Stomach smooth muscle (tissue), 2 donors: Measurements from ENCODE around the gene CADPS.

Experiments
- H3K27ac ChIP-seq: one replicate; pipeline ENCODE4 v1.7.0; 2013; ENCODE audit warnings: mild to moderate bottlenecking, low read length, inconsistent platforms
- H3K27me3 ChIP-seq, 2 donors: one replicate each; pipeline ENCODE4 v1.7.0; 2013; ENCODE audit warnings: low read length in 2 of 2; ENCODE audit not compliant: insufficient read depth in 2 of 2, control insufficient read depth in 1 of 2
- H3K36me3 ChIP-seq, 2 donors: one replicate each; pipeline ENCODE4 v1.7.0; 2013; ENCODE audit warnings: low read length in 2 of 2; ENCODE audit not compliant: control insufficient read depth in 2 of 2, insufficient read depth in 2 of 2
- H3K4me1 ChIP-seq: one replicate; pipeline ENCODE4 v1.7.0; 2013; ENCODE audit warnings: low read length; ENCODE audit not compliant: control insufficient read depth, insufficient read depth
- H3K4me3 ChIP-seq, 2 donors: one replicate each; pipeline ENCODE4 v1.7.0; 2013; ENCODE audit warnings: low read length in 2 of 2
- H3K9ac ChIP-seq, 2 donors: one replicate each; pipeline ENCODE4 v1.7.0; 2013; ENCODE audit warnings: low read length in 2 of 2, mild to moderate bottlenecking in 1 of 2
- H3K9me3 ChIP-seq, 2 donors: one replicate each; pipeline ENCODE4 v1.7.0; 2013; ENCODE audit warnings: low read length in 2 of 2; ENCODE audit not compliant: control insufficient read depth in 2 of 2
- donor health status: healthy.
- donor health status: Pancreatic carcinoma.

CADPS gene

GRCh38 chr3:62835554-62836236 lies 39.5 kb downstream of the CADPS start:
- Histone ChIP-seq H3K4me3 (no peak overlapping the region), H3K9ac (no peak overlapping the region), H3K4me1 (no peaks in the 10 kb centered on the region), H3K36me3 (no peaks in the 10 kb centered on the region), H3K9me3 (no peaks in the 10 kb centered on the region), H3K27me3 (no peaks in the 10 kb centered on the region), H3K27ac (no peak overlapping the region)

DNA sequence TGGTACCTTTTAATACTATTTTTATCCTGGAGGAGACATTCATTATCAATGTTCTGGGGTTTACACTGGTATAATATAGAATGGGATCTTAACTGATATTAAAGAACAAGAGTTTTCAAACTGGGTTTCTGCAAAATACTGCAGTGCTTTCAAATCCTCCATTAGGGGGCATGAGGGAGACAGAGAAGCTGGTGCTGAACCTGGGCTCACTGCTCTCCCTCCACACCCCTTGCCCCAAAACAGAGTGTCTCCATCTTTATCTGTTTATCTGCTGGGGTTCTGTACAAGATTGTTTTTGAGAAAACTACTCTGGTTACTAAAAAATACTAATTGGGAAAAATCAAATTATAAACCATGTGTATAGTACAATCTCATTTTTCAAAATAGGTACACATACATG lies 41.7 kb downstream of the CADPS start:
- Histone ChIP-seq H3K4me1 (no peaks in the 10 kb centered on the region), H3K27ac (no peak overlapping the region), H3K4me3 (no peak overlapping the region), H3K36me3 (no peaks in the 10 kb centered on the region), H3K9ac (no peak overlapping the region), H3K27me3 (no peaks in the 10 kb centered on the region), H3K9me3 (no peaks in the 10 kb centered on the region)

GRCh38 chr3:62832553-62832952 lies 42.7 kb downstream of the CADPS start:
- Histone ChIP-seq H3K4me3 (no peak overlapping the region), H3K9ac (no peak overlapping the region), H3K27ac (no peak overlapping the region), H3K27me3 (no peaks in the 10 kb centered on the region), H3K9me3 (no peaks in the 10 kb centered on the region), H3K4me1 (no peaks in the 10 kb centered on the region), H3K36me3 (no peaks in the 10 kb centered on the region)

GRCh38 chr3:62830727-62831322 lies 44.4 kb downstream of the CADPS start:
- H3K4me1 ChIP-seq: no peaks in the 10 kb centered on the region
- H3K27ac ChIP-seq: no peak overlapping the region
- H3K9ac ChIP-seq: no peak overlapping the region
- no peaks in the 10 kb centered on the region for H3K36me3 ChIP-seq
- no peaks in the 10 kb centered on the region for H3K27me3 ChIP-seq
- no peaks in the 10 kb centered on the region for H3K9me3 ChIP-seq
- H3K4me3 ChIP-seq: no peak overlapping the region

DNA sequence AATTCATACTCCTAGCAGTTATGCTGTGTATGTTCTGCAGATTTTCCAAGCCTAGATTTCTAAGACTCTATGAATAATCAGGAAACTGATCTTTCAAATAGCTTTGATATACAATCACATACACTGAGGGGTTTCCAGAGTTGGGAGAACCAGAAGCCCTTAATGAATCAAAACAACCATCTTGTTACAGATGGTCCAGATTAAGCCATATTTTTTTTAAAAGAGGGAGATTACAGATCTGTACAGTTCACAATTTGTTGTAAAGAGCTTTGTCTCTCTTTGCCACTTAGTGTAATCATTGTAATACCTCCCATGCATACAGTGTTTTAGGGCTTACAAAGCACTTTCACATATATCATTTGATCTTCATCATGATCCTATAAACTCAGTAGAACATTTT lies 47.7 kb downstream of the CADPS start:
- Histone ChIP-seq H3K4me3 (no peak overlapping the region), H3K4me1 (no peaks in the 10 kb centered on the region), H3K27ac (no peak overlapping the region), H3K27me3 (no peaks in the 10 kb centered on the region), H3K9ac (no peak overlapping the region), H3K9me3 (no peaks in the 10 kb centered on the region), H3K36me3 (no peaks in the 10 kb centered on the region)

DNA sequence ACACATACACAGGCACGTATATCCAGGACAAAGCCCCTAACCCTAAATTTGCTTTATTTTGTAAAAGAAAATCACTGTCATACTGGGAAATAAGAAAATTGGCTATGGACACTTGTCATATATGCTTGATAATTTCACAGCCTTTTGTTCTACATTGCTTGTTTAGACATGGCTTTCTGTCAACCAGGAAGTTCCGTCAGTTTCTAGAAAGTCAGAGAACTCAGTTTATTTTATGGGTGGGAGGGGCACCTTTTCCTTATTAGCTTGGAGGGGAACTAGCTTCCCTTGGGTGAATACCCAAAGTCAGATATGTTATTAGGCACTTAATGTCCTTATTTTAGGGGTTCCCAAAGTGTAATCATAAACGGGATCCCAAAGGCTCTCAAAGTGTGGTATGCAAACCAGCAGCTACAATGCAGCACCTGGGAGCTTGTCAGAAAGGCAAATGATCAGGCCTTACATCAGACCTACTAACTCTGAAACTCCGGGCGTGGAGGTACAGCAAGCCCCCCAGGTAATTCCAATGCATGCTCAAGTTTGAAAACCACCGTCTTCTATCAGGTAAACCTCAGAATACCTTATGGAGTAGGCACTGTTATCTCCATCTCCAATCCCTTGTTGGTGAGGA lies 50.1 kb downstream of the CADPS start:
- no peak overlapping the region for H3K27ac ChIP-seq
- no peaks in the 10 kb centered on the region for H3K9me3 ChIP-seq
- H3K36me3 ChIP-seq: no peaks in the 10 kb centered on the region
- no peak overlapping the region for H3K9ac ChIP-seq
- no peak overlapping the region for H3K4me3 ChIP-seq
- no peaks in the 10 kb centered on the region for H3K27me3 ChIP-seq
- H3K4me1 ChIP-seq: no peaks in the 10 kb centered on the region

DNA sequence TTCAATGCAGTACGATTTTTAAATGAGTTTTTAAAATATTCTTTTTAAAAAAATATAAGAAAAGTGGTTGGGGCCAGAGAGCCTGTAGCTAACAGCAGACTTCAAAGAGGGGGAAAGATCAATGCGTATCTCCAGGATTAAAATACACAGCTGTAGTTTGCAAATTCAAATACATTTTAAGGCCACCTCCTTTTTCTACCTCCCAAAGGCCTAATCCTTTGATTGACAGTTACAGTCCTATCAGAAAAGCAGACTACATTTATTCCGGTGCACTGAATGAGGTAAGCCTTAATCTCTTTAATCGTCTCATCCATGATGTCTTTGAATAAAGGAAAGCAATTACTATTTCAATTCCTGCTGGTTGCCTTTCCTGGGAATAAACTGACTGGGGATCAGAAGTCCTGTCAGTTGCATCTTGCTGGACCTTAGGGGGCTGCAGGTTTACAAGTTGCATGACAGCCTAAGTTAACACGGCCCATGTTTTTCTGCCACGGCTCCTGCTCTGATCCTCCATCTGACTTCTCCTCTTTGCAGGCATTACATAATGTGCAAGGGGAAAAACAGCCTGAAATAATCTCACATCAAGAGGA lies 51.7 kb downstream of the CADPS start:
- no peaks in the 10 kb centered on the region for H3K36me3 ChIP-seq
- H3K9me3 ChIP-seq: no peaks in the 10 kb centered on the region
- no peak overlapping the region for H3K27ac ChIP-seq
- H3K4me1 ChIP-seq: no peaks in the 10 kb centered on the region
- no peak overlapping the region for H3K4me3 ChIP-seq
- no peak overlapping the region for H3K9ac ChIP-seq
- no peaks in the 10 kb centered on the region for H3K27me3 ChIP-seq

DNA sequence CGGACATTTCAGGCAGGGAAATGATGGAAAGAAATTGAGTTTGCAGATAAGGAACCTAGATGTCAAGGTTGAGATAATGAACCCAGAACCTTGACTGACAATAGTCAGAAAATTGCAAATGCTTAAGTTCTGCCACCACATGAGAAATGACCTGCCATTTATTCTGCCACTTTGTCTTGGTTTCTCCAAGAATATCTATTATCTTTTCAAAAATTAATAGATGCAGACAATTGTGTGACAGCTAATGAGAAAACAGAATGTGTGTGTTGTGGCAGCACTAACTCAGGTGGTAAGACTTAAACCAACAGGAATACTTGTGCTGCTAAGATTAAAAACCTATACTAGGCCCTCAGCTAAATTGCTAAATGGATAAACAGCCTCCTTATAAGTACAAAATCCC lies 52.3 kb downstream of the CADPS start:
- Histone ChIP-seq H3K9me3 (no peaks in the 10 kb centered on the region), H3K27ac (no peak overlapping the region), H3K4me3 (no peak overlapping the region), H3K4me1 (no peaks in the 10 kb centered on the region), H3K36me3 (no peaks in the 10 kb centered on the region), H3K27me3 (no peaks in the 10 kb centered on the region), H3K9ac (no peak overlapping the region)

GRCh38 chr3:62818347-62818746 lies 56.9 kb downstream of the CADPS start:
- H3K4me1 ChIP-seq: no peaks in the 10 kb centered on the region
- H3K27me3 ChIP-seq: no peaks in the 10 kb centered on the region
- H3K9ac ChIP-seq: no peak overlapping the region
- H3K4me3 ChIP-seq: no peak overlapping the region
- no peaks in the 10 kb centered on the region for H3K9me3 ChIP-seq
- H3K27ac ChIP-seq: no peak overlapping the region
- H3K36me3 ChIP-seq: no peaks in the 10 kb centered on the region

- H3K27ac ChIP-seq: no peak overlapping the region
- H3K9ac ChIP-seq: no peak overlapping the region
- H3K36me3 ChIP-seq: no peaks in the 10 kb centered on the region
- H3K4me1 ChIP-seq: no peaks in the 10 kb centered on the region
- no peak overlapping the region for H3K4me3 ChIP-seq
- H3K9me3 ChIP-seq: no peaks in the 10 kb centered on the region
- no peaks in the 10 kb centered on the region for H3K27me3 ChIP-seq
Measured at GRCh38 chr3:62817678-62818077, 57.5 kb downstream of the CADPS start.

DNA sequence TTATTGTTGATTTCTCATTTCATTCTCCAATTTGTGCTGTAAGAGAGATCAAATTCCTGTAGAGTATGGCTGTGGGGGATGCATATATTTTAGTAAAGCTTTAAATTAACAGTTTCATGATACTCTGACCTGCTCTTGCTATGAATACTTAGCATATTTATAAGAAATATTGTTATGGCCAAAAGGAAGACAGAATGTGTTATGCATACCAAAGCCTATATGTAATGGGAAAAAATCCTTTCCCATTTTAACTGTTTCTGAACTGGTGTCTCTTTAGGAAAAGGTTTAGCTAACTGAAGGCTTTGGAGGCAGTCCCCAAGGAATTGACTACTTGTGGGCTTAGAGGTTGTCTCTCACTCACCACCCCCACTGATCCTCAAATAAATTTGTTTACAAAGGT lies 59.2 kb downstream of the CADPS start:
- H3K4me3 ChIP-seq: no peak overlapping the region
- H3K27me3 ChIP-seq: no peaks in the 10 kb centered on the region
- H3K27ac ChIP-seq: no peak overlapping the region
- H3K36me3 ChIP-seq: no peaks in the 10 kb centered on the region
- H3K9me3 ChIP-seq: no peaks in the 10 kb centered on the region
- no peaks in the 10 kb centered on the region for H3K4me1 ChIP-seq
- no peak overlapping the region for H3K9ac ChIP-seq
